Natural killer cell (primary cell): Measurements from ENCODE around the gene MIOX. TPM values are rescaled to one million over a fixed set of nuclear protein-coding genes. Genes with fewer than 3 reads are reported as not detected.

Experiments used
- ATAC-seq, 3 donors: fragments of 150-1000 bp in 2 of 3; fragments of 200-7000 bp in 1 of 3; cut with Tn5 transposase; 1 replicate in 1 of 3; 2 replicates in 2 of 3; pipeline ENCODE4 v1.10.0; 2021; ENCODE audit warnings: mild to moderate bottlenecking in 2 of 3, moderate library complexity in 2 of 3
- DNase-seq, 2 donors: peaks; one replicate each; pipeline versions ENCODE4 v3.0.0 to v3.0.0-alpha.2; 2013 to 2021; ENCODE audit warnings: mixed read lengths in 1 of 2
- H3K27ac ChIP-seq: one replicate; pipeline ENCODE4 v1.5.1; 2013; ENCODE audit warnings: mild to moderate bottlenecking, low read length
- H3K27me3 ChIP-seq: one replicate; pipeline ENCODE4 v1.6.1; 2013; ENCODE audit warnings: low read length; ENCODE audit not compliant: control insufficient read depth, insufficient read depth
- H3K36me3 ChIP-seq: one replicate; pipeline ENCODE4 v1.6.1; 2013; ENCODE audit warnings: low read length; ENCODE audit not compliant: control insufficient read depth, insufficient read depth
- H3K4me1 ChIP-seq: one replicate; pipeline ENCODE4 v1.6.1; 2013; ENCODE audit warnings: low read length; ENCODE audit not compliant: control insufficient read depth, insufficient read depth
- H3K4me3 ChIP-seq: one replicate; pipeline ENCODE4 v1.5.1; 2013; ENCODE audit warnings: low read length
- H3K9me3 ChIP-seq: one replicate; pipeline ENCODE4 v1.6.1; 2013; ENCODE audit warnings: low read length; ENCODE audit not compliant: control insufficient read depth, insufficient read depth
- H3K27ac Mint-ChIP-seq, 2 donors: one replicate each; pipeline ENCODE4 v1.8.0; 2022; ENCODE audit warnings: mild to moderate bottlenecking in 2 of 2, mixed read lengths in 2 of 2, moderate library complexity in 1 of 2
- H3K27me3 Mint-ChIP-seq, 2 donors: one replicate each; pipeline ENCODE4 v1.8.0; 2022; ENCODE audit warnings: low read depth in 2 of 2, mixed read lengths in 2 of 2
- H3K36me3 Mint-ChIP-seq: one replicate; pipeline ENCODE4 v1.8.0; 2022; ENCODE audit warnings: mixed read lengths
- H3K4me1 Mint-ChIP-seq, 2 donors: one replicate each; pipeline ENCODE4 v1.8.0; 2022; ENCODE audit warnings: mixed read lengths in 2 of 2
- H3K4me3 Mint-ChIP-seq: one replicate; pipeline ENCODE4 v1.8.0; 2022; ENCODE audit warnings: mild to moderate bottlenecking, moderate library complexity, mixed read lengths
- H3K9me3 Mint-ChIP-seq, 2 donors: one replicate each; pipeline ENCODE4 v1.8.0; 2022; ENCODE audit warnings: mixed read lengths in 2 of 2
- WGBS: methylation state at CpG from one replicate; pipeline ENCODE4 v1.1.7; 2013; ENCODE audit warnings: missing lambda C conversion rate; ENCODE audit not compliant: insufficient coverage; 5-methylcytosine and 5-hydroxymethylcytosine counted together
- intact Hi-C: fragments of 100-400 bp; cut with micrococcal nuclease; formaldehyde crosslinking; loops from one replicate; pipeline ENCODE4 v1.14.2; 2022
- total RNA-seq, 4 donors: library from RNA; stranded (reverse); fragments of 120-200 nt in 1 of 4; gene quantifications; one replicate each; pipeline versions ENCODE4 v1.2.3 to v1.2.4, GENCODE V29; 2013 to 2022
- TF ChIP-seq, protein P1 (sequence below): fragments of 200-600 bp; IDR thresholded peaks from one replicate; pipeline ENCODE4 v1.8.0; 2022; ENCODE audit warnings: antibody characterized with exemption

MIOX gene
- total RNA-seq, 3 donors from 2014 or later (not counting 1 experiment from before 2014, with no cell fraction given) = 0.23 TPM; not detected in 2

DNA sequence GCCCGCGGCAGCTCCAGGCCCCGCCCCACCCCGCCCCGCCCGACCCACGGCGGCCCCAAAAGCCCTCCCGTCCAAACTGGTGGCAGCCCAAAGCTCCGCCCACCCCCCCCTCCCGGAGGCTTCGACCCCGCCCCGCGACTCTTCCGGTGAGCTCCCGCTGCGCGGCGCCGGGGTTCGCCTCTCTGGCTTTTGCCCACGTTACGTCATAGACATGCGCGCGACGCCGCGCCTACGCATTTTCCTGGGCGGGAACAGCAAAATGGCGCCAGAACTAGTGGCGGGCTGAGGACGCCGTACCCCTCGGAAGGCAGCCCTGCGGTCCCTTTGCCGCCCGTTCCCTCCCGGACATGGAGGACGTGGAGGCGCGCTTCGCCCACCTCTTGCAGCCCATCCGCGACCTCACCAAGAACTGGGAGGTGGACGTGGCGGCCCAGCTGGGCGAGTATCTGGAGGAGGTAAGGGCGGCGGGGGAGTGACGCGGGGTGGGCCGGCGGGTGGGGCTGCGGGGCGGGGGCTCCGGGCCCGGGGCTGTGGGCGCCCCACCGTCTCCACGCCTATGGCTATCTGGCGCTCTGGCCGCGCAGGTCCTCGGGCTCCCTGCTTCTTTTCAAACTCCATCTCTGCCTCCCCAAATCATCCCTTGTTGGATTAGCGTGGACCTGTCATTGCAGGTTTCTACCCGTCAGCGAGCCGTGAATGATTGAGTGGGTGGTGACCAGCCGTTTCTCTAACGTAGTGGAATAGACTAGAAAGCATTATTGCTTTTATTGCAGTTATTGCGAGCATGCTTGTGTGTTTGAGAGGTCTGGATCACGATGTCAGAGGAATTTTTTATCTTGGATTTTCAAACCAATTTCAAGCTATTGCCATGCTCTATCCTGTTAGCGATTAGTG is 21.6 kb downstream of the MIOX start, which contains the start of gene NCAPH2:
Gene NCAPH2, plus strand, starts transcription at position 234 of the 894 bp plus-strand sequence. Its CDS starts 114 bp downstream, at position 348.
- H3K4me1 Mint-ChIP-seq = peaks cover 17 to 31% of the 10 kb centered on the region in 2 donors
- under 1% methylated on average over 63 of the region's 76 CpGs for WGBS
- no peaks in the 10 kb centered on the region for H3K27me3 Mint-ChIP-seq
- Histone ChIP-seq H3K36me3 (peaks cover 20% of the 10 kb centered on the region), H3K27ac (peak within 1 kb of the TSS; percentile 94), H3K4me1 (peaks cover 26% of the 10 kb centered on the region), H3K4me3 (peak within 1 kb of the TSS; percentile 85), H3K9me3 (no peaks in the 10 kb centered on the region), H3K27me3 (no peaks in the 10 kb centered on the region)
- H3K27ac Mint-ChIP-seq = peak within 1 kb of the TSS; percentile 90 to 96
- H3K9me3 Mint-ChIP-seq = no peaks in the 10 kb centered on the region
- DNase-seq (peak; percentile 97 to 99), ATAC-seq (peak; percentile 79 to 90 (median 80))
- intact Hi-C loops = loop anchor here (1.0 to 5.0 kb wide), 5 partner anchors 17 to 113 kb away; partner anchors contain the start of genes CHKB, SCO2 and SYCE3
- no peaks in the 10 kb centered on the region for H3K36me3 Mint-ChIP-seq
- TF ChIP-seq, protein P1, sequence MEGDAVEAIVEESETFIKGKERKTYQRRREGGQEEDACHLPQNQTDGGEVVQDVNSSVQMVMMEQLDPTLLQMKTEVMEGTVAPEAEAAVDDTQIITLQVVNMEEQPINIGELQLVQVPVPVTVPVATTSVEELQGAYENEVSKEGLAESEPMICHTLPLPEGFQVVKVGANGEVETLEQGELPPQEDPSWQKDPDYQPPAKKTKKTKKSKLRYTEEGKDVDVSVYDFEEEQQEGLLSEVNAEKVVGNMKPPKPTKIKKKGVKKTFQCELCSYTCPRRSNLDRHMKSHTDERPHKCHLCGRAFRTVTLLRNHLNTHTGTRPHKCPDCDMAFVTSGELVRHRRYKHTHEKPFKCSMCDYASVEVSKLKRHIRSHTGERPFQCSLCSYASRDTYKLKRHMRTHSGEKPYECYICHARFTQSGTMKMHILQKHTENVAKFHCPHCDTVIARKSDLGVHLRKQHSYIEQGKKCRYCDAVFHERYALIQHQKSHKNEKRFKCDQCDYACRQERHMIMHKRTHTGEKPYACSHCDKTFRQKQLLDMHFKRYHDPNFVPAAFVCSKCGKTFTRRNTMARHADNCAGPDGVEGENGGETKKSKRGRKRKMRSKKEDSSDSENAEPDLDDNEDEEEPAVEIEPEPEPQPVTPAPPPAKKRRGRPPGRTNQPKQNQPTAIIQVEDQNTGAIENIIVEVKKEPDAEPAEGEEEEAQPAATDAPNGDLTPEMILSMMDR = no peak
- H3K4me3 Mint-ChIP-seq = peak within 1 kb of the TSS; percentile 88

DNA sequence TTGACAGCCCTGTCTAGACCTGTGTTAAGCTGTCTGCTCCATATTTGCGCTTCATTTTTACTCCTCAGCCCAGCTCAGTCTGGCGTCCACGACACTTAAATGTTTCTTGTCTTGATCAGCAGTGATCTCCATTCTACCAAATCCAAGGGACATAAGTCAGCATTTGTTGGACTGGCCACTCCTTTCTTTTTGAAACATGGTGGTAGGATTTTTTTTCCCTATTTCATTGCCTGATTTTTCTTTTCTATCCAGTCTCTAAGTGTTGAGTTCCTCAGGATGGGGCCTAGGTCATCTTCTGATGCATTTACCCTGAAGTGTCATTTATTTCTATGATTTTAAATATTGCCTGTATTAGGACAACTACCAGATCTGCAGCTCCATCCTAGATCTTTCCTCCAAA is 22.2 kb downstream of the MIOX start:
- intact Hi-C loops = loop anchor here (1.0 to 5.0 kb wide), 5 partner anchors 16 to 112 kb away; partner anchors contain the start of genes CHKB, SCO2 and SYCE3
- Mint-ChIP-seq H3K27ac (peak overlapping the region; percentile 87 to 96), H3K9me3 (no peaks in the 10 kb centered on the region), H3K27me3 (no peaks in the 10 kb centered on the region), H3K4me3 (peak overlapping the region; percentile 85), H3K4me1 (peaks cover 20 to 31% of the 10 kb centered on the region in 2 donors), H3K36me3 (no peaks in the 10 kb centered on the region)
- Histone ChIP-seq H3K9me3 (no peaks in the 10 kb centered on the region), H3K27me3 (no peaks in the 10 kb centered on the region), H3K4me1 (peaks cover 26% of the 10 kb centered on the region), H3K36me3 (peaks cover 16% of the 10 kb centered on the region), H3K27ac (peak overlapping the region; percentile 94), H3K4me3 (peak overlapping the region; percentile 85)
- 33% methylated on average over 3 of the region's 3 CpGs for WGBS
- DNase-seq (no peak), ATAC-seq (no peak)
- TF ChIP-seq, protein P1 = no peak

- Mint-ChIP-seq H3K4me3 (no peak overlapping the region), H3K9me3 (no peaks in the 10 kb centered on the region), H3K36me3 (no peaks in the 10 kb centered on the region), H3K4me1 (peaks cover 30 to 32% of the 10 kb centered on the region in 2 donors), H3K27me3 (no peaks in the 10 kb centered on the region), H3K27ac (no peak overlapping the region)
- H3K9me3 ChIP-seq = no peaks in the 10 kb centered on the region
- 97% methylated on average over 15 of the region's 15 CpGs for WGBS
- peaks cover 17% of the 10 kb centered on the region for H3K36me3 ChIP-seq
- intact Hi-C loops = no loop called here
- H3K27me3 ChIP-seq = no peaks in the 10 kb centered on the region
- H3K27ac ChIP-seq = no peak overlapping the region
- TF ChIP-seq, protein P1 = no peak
- DNase-seq (no peak), ATAC-seq (no peak)
- H3K4me3 ChIP-seq = no peak overlapping the region
- H3K4me1 ChIP-seq = peaks cover 6% of the 10 kb centered on the region
These were observed 26.5 kb downstream of the MIOX start for GRCh38 chr22:50513175-50513574.
